HG03460 (cell line): ENCODE results near the gene CPVL.

Experiments
- ATAC-seq: cut with Tn5 transposase; IDR thresholded peaks from one replicate; pipeline ENCODE4 v1.9.1; 2021; ENCODE audit not compliant: unreplicated experiment

The CPVL gene

GRCh38 chr7:29156907-29157452 lies 10.6 kb upstream of the CPVL start:
- no peak for ATAC-seq

GRCh38 chr7:29154076-29154475 lies 7.7 kb upstream of the CPVL start:
- ATAC-seq, result no peak

- no peak for ATAC-seq
Observed at GRCh38 chr7:29150856-29151255, 4.5 kb upstream of the CPVL start.

GRCh38 chr7:29149036-29149435 lies 2.7 kb upstream of the CPVL start:
- no peak for ATAC-seq

DNA sequence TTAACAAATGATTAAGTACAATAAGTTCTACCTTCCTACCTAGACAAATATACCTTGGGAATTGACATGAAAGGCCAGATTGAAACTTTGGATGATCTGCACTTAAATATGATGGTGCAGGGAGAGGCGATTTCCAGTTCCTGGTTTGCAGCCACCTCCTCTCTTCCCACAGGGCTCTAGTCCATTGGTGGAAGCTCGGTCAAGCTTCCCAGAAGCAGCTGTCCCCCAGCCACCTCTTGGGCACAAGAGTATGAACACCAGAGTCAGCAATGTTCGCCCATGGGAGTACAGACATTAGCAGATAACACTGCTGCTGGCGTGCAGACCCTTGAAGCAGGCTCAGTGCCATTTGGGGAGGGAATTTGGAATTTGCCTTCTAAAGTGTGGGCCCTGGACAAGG lies 1.5 kb upstream of the CPVL start:
- no peak for ATAC-seq

GRCh38 chr7:29146888-29147609 lies 712 bp upstream of the CPVL start:
- ATAC-seq, result no peak

DNA sequence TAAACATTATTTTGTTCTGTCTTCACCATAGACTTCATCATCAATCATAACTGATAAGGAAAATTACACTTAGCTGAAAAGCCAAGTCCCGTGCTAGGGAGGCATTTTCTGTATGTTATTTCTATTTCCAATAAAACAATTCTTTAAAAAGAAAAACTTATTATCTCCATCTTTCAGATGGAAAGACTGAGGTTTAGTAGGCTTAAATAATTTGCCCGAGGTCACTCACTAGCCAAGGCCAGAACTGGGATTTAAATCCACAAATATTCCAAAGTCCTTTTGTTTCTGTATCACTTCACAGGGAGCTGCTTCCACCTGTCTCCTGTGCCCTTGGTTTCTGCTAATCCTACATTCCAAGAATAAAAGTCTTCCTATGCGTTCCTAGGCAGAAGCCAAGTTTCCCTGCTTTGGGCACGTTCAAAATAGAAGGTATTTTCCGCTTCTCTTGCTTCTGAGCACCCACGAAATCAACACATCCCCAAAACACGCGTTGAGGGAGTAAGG lies 732 bp downstream of the CPVL start:
- ATAC-seq, result no peak

DNA sequence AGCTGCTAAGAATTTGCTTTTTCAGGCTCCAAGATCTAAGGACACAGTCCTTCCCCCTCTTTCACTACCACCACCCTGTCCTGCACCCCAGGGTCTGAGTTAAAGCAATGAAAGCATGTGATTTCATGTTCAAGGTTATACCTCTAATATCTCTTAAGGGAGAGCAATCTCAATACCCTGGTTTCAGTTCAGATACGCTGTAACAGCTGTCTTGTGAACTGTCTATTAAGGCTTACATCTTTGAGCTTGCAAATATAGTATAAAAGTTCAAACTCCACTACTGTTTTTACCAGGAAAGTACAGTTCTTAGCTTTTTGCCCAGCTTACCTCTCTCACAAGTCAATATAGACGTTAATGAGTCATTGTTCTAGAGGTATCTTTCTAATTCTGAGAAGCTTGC lies 2.6 kb downstream of the CPVL start:
- ATAC-seq, result no peak

DNA sequence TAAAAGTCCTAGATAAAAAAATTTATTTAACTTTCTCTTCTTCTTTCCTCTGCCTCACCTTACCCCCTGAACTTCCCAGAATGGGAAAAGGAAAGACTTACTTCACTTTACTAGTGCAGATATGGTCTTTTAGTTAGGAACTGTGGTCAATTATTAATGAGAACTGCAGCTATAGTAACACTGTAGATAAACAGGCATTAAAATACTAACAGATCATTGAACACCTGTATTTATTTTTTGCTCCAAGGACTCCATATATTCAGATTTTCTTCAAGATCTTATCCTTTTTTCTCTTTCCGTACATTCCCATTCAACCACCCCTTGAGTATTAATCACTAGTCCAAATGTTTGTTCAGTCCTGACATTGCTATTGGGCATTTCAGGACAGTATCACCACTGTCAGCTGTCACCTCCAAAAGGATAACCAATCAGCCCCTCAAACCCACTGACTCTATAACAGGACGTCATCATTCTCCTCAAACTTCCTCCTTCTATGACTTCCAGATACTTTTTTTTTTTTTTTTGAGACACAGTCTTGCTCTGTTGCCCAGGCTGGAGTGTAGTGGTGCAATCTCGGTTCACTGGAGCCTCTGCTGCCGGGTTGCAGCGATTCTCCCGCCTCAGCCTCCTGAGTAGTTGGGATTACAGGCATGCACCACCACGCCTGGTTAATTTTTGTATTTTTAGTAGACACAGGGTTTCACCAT lies 4.2 kb downstream of the CPVL start:
- no peak for ATAC-seq

DNA sequence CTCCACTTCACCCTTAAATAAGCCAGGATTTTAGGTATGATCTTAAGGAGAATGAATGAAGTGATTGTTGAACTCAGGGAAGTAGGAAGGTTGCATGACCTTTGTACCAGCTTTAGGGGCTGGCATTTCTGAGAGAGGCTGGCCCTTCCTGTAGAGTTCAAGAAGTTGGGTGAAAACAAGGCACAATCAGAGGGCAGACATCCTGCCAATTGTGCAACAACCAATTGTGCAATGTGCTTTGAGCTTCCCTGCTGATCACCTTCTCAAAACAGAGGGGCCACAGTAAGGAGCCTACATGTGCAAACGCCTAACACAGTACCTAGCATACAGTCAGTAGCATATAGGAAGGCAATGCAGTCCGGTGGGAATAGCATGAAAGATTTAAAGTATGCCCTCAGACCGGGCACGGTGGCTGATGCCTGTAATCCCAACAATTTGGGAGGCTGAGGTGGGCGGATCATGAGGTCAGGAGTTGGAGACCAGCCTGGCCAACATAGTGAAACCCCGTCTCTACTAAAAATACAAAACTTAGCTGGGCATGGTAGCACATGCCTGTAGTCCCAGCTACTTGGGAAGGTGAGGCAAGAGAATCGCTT lies 5.4 kb downstream of the CPVL start:
- ATAC-seq, result no peak

DNA sequence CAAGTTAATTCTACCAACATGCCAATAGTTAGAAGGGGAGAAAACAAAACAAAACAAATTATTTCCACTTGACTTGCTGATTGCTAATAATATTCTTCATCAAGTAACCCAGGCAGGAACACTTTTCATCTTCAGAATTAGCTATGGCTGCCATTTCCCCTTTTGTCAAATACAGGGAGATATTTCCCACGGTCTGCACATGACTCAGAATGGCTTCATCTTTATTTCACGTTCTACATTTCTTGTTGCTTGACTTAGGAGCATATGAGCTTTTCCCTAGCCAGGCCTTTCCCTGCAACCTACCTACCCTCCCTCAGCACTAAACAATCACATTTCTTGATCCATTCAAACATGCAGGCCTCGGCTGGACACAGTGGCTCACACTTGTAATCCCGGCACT lies 6.5 kb downstream of the CPVL start:
- ATAC-seq, result no peak

GRCh38 chr7:29139191-29139590 lies 7.1 kb downstream of the CPVL start:
- ATAC-seq, result no peak

GRCh38 chr7:29138588-29138987 lies 7.7 kb downstream of the CPVL start:
- no peak for ATAC-seq

- no peak for ATAC-seq
Observed at GRCh38 chr7:29135846-29136245, 10.5 kb downstream of the CPVL start.

DNA sequence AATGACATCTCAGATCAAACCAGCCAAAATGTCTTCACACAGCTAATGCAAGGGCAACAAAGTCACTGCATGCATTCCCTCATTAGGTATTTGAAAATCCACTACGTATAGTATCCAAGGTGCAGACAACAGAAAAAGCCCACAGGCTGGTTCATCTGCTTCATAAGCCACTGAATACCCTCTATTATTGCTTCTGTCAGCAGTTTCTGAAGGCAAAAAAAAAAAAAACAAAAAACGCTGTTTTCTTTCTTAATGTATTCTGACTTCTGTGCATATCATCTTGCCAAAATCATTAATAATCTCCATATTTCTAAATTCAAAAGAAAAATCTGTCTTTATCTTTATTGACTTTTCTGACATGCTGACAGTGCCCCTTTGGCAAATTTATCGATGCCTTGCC lies 13.4 kb downstream of the CPVL start:
- no peak for ATAC-seq

GRCh38 chr7:29131678-29132077 lies 14.7 kb downstream of the CPVL start:
- no peak for ATAC-seq

GRCh38 chr7:29130096-29130495 lies 16.2 kb downstream of the CPVL start:
- ATAC-seq, result no peak

GRCh38 chr7:29127527-29127926 lies 18.8 kb downstream of the CPVL start:
- no peak for ATAC-seq

- no peak for ATAC-seq
Observed at GRCh38 chr7:29126804-29127203, 19.5 kb downstream of the CPVL start.

GRCh38 chr7:29123626-29124190 lies 22.6 kb downstream of the CPVL start:
- ATAC-seq, result no peak

GRCh38 chr7:29122759-29123158 lies 23.6 kb downstream of the CPVL start:
- no peak for ATAC-seq

DNA sequence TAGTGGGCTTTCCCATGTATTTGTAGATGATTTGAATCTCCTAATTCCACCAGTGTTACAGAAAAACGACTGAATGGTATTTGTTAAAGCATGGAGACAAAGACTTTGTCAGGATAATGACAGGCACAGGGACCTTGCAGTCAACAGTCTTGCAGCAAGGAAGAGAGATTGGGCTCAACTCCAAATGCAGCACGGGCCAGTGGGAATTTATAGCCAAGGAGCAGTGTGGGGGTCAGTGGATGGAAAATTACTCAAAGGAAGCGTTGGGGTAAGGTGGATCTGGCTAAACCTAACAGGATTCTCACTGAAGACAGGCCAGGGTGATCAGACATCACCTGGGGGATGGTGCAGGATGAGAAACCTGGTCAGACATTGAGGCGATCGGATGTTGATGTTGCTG lies 24.3 kb downstream of the CPVL start:
- ATAC-seq, result no peak
